Astrocyte of the hippocampus (primary cell): ENCODE results near the gene ALKBH3.

Experiments
- DNase-seq: peaks from one replicate; pipeline ENCODE4 v3.0.0; 2011; ENCODE audit warnings: low read depth, low spot score

Gene ALKBH3

GRCh38 chr11:43937434-43938411 lies 57.1 kb downstream of the ALKBH3 start:
- DNase-seq: peak; percentile 64

GRCh38 chr11:43941257-43941994 lies 60.8 kb downstream of the ALKBH3 start:
- DNase-seq: no peak

- peak; percentile 76 for DNase-seq
Measured at GRCh38 chr11:43942662-43943371, 62.2 kb downstream of the ALKBH3 start.

GRCh38 chr11:43943372-43943930 lies 62.8 kb downstream of the ALKBH3 start:
- peak; percentile 62 for DNase-seq

GRCh38 chr11:43943931-43944751 lies 63.5 kb downstream of the ALKBH3 start:
- DNase-seq: peak; percentile 78

- DNase-seq: peak; percentile 57
Measured at GRCh38 chr11:43944761-43945311, 64.2 kb downstream of the ALKBH3 start.

GRCh38 chr11:43947003-43947500 lies 66.4 kb downstream of the ALKBH3 start:
- DNase-seq: no peak

GRCh38 chr11:43947815-43948214 lies 67.2 kb downstream of the ALKBH3 start:
- no peak for DNase-seq

GRCh38 chr11:43948341-43949225 lies 68.0 kb downstream of the ALKBH3 start:
- no peak for DNase-seq

- DNase-seq: no peak
Measured at GRCh38 chr11:43950311-43950855, 69.8 kb downstream of the ALKBH3 start.

GRCh38 chr11:43951231-43951630 lies 70.6 kb downstream of the ALKBH3 start:
- no peak for DNase-seq

- no peak for DNase-seq
Measured at GRCh38 chr11:43952020-43952400, 71.4 kb downstream of the ALKBH3 start.

- DNase-seq: no peak
Measured at GRCh38 chr11:43952401-43953342, 72.0 kb downstream of the ALKBH3 start.

- DNase-seq: no peak
Measured at GRCh38 chr11:43953521-43953920, 72.9 kb downstream of the ALKBH3 start.

GRCh38 chr11:43954241-43954640 lies 73.6 kb downstream of the ALKBH3 start:
- no peak for DNase-seq

- no peak for DNase-seq
Measured at GRCh38 chr11:43955381-43956118, 74.9 kb downstream of the ALKBH3 start.

GRCh38 chr11:43957571-43957970 lies 76.9 kb downstream of the ALKBH3 start:
- DNase-seq: no peak
